HEK293 (cell line): ENCODE data around the gene LRRK1.

Experiments used
- KLF10 ChIP-seq: fragments of 450-650 bp; IDR thresholded peaks from 2 replicates; pipeline ENCODE4 v1.5.1; 2018; ENCODE audit warnings: missing biosample characterization, mild to moderate bottlenecking, missing genetic modification characterization
- PRDM1 ChIP-seq: fragments of 450-650 bp; formaldehyde crosslinking; IDR thresholded peaks from 2 replicates; pipeline ENCODE4; 2016; ENCODE audit warnings: missing biosample characterization, missing genetic modification characterization
- TCF7L2 ChIP-seq: IDR thresholded peaks from 2 replicates; pipeline ENCODE4 v1.6.1; 2011; ENCODE audit warnings: low read depth, mild to moderate bottlenecking, inconsistent platforms, low read length, moderate library complexity, borderline replicate concordance
- ZBTB17 ChIP-seq: fragments of 450-650 bp; formaldehyde crosslinking; IDR thresholded peaks from 2 replicates; pipeline ENCODE4 v1.5.1; 2016; ENCODE audit warnings: missing biosample characterization, missing genetic modification characterization
- ZNF184 ChIP-seq: fragments of 450-650 bp; IDR thresholded peaks from 2 replicates; pipeline ENCODE4 v1.5.1; 2018; ENCODE audit warnings: missing biosample characterization, mild to moderate bottlenecking, missing genetic modification characterization
- ZNF211 ChIP-seq: fragments of 450-650 bp; formaldehyde crosslinking; IDR thresholded peaks from 2 replicates; pipeline ENCODE4 v1.5.1; 2016; ENCODE audit warnings: low read depth, missing biosample characterization, missing genetic modification characterization
- ZNF302 ChIP-seq: fragments of 450-650 bp; formaldehyde crosslinking; IDR thresholded peaks from 2 replicates; pipeline ENCODE4 v1.5.1; 2016; ENCODE audit warnings: missing biosample characterization, missing genetic modification characterization, low read depth
- ZNF324 ChIP-seq: fragments of 450-650 bp; formaldehyde crosslinking; IDR thresholded peaks from 2 replicates; pipeline ENCODE4 v1.5.1; 2016; ENCODE audit warnings: missing biosample characterization, missing genetic modification characterization
- ZNF529 ChIP-seq: fragments of 450-650 bp; formaldehyde crosslinking; IDR thresholded peaks from 2 replicates; pipeline ENCODE4 v1.5.1; 2017; ENCODE audit warnings: missing genetic modification characterization, missing biosample characterization; ENCODE audit not compliant: insufficient replicate concordance
- ZNF561 ChIP-seq: fragments of 450-650 bp; IDR thresholded peaks from 2 replicates; pipeline ENCODE4 v1.5.1; 2018; ENCODE audit warnings: missing biosample characterization, missing genetic modification characterization, borderline replicate concordance
- ZNF658 ChIP-seq: fragments of 450-650 bp; formaldehyde crosslinking; IDR thresholded peaks from 2 replicates; pipeline ENCODE4; 2016; ENCODE audit warnings: missing biosample characterization, missing genetic modification characterization
- TF ChIP-seq, protein P1 (sequence below): IDR thresholded peaks from 2 replicates; pipeline ENCODE4 v1.6.1; 2011; ENCODE audit warnings: mild to moderate bottlenecking, low read depth, low read length, borderline replicate concordance
- TF ChIP-seq, protein P2 (sequence below): fragments of 450-650 bp; formaldehyde crosslinking; IDR thresholded peaks from 2 replicates; pipeline ENCODE4 v1.5.1; 2016; ENCODE audit warnings: missing biosample characterization, missing genetic modification characterization
- TF ChIP-seq, protein P3 (sequence below): fragments of 450-650 bp; formaldehyde crosslinking; IDR thresholded peaks from 2 replicates; pipeline ENCODE4 v1.5.1; 2016; ENCODE audit warnings: missing biosample characterization, missing genetic modification characterization

DNA sequence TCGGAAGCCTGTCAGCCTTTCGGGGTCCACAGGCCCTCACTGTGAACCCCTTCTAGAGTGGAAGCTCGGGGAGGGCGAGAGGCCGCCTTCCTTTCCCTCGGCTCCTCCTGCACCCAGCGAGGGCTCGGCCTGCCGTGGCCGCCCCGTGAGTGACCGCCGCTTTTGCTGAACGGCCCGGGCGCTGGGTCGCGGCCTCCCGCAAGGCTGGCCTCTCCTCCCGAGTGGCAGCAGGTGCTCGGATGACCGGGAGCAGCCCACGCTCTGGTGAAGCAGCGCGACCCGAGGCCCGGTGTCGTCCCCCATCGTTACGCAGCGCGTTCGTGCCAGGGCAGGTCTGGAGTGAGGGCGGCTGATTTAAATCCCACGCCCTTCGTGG, 53.8 kb downstream of the LRRK1 start:
- TF ChIP-seq, protein P1, sequence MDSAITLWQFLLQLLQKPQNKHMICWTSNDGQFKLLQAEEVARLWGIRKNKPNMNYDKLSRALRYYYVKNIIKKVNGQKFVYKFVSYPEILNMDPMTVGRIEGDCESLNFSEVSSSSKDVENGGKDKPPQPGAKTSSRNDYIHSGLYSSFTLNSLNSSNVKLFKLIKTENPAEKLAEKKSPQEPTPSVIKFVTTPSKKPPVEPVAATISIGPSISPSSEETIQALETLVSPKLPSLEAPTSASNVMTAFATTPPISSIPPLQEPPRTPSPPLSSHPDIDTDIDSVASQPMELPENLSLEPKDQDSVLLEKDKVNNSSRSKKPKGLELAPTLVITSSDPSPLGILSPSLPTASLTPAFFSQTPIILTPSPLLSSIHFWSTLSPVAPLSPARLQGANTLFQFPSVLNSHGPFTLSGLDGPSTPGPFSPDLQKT = no peak
- TF ChIP-seq ZNF561 (tag by site-specific recombination) = no peak
- TF ChIP-seq PRDM1 (tag by site-specific recombination) = no peak
- TF ChIP-seq, protein P2, sequence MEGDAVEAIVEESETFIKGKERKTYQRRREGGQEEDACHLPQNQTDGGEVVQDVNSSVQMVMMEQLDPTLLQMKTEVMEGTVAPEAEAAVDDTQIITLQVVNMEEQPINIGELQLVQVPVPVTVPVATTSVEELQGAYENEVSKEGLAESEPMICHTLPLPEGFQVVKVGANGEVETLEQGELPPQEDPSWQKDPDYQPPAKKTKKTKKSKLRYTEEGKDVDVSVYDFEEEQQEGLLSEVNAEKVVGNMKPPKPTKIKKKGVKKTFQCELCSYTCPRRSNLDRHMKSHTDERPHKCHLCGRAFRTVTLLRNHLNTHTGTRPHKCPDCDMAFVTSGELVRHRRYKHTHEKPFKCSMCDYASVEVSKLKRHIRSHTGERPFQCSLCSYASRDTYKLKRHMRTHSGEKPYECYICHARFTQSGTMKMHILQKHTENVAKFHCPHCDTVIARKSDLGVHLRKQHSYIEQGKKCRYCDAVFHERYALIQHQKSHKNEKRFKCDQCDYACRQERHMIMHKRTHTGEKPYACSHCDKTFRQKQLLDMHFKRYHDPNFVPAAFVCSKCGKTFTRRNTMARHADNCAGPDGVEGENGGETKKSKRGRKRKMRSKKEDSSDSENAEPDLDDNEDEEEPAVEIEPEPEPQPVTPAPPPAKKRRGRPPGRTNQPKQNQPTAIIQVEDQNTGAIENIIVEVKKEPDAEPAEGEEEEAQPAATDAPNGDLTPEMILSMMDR (tag by site-specific recombination) = no peak
- TF ChIP-seq ZNF211 = no peak
- no peak for TF ChIP-seq TCF7L2
- no peak for TF ChIP-seq ZNF658 (tag by site-specific recombination)
- TF ChIP-seq, protein P3, sequence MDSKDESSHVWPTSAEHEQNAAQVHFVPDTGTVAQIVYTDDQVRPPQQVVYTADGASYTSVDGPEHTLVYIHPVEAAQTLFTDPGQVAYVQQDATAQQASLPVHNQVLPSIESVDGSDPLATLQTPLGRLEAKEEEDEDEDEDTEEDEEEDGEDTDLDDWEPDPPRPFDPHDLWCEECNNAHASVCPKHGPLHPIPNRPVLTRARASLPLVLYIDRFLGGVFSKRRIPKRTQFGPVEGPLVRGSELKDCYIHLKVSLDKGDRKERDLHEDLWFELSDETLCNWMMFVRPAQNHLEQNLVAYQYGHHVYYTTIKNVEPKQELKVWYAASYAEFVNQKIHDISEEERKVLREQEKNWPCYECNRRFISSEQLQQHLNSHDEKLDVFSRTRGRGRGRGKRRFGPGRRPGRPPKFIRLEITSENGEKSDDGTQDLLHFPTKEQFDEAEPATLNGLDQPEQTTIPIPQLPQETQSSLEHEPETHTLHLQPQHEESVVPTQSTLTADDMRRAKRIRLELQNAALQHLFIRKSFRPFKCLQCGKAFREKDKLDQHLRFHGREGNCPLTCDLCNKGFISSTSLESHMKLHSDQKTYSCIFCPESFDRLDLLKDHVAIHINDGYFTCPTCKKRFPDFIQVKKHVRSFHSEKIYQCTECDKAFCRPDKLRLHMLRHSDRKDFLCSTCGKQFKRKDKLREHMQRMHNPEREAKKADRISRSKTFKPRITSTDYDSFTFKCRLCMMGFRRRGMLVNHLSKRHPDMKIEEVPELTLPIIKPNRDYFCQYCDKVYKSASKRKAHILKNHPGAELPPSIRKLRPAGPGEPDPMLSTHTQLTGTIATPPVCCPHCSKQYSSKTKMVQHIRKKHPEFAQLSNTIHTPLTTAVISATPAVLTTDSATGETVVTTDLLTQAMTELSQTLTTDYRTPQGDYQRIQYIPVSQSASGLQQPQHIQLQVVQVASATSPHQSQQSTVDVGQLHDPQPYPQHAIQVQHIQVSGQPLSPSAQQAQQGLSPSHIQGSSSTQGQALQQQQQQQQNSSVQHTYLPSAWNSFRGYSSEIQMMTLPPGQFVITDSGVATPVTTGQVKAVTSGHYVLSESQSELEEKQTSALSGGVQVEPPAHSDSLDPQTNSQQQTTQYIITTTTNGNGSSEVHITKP (tag by site-specific recombination) = no peak
- TF ChIP-seq ZNF529 (tag by site-specific recombination) = no peak
- no peak for TF ChIP-seq ZNF324
- TF ChIP-seq KLF10 (tag by site-specific recombination) = no peak
- TF ChIP-seq ZNF184 (tag by site-specific recombination) = no peak
- no peak for TF ChIP-seq ZBTB17
- TF ChIP-seq ZNF302 = no peak
